ENCODE data around the gene LRRC34.

GRCh38 chr3:169760479-169760878, 52.2 kb downstream of the LRRC34 start:
- no peak for TF ChIP-seq POLR2AphosphoS5 (IDR thresholded peaks at IDR 0.05; ENCODE audit: borderline replicate concordance, low read depth, low read length)
- no peak for TF ChIP-seq EZH2 (IDR thresholded peaks at IDR 0.05)
- TF ChIP-seq FOXP2 (optimal IDR thresholded peaks at IDR 0.05; ENCODE audit: control extremely low read depth, extremely low read length, insufficient read depth): no peak
